GM23248 (cell line): Measurements from ENCODE around the gene MRPL18. TPM values are rescaled to one million over a fixed set of nuclear protein-coding genes. Genes with fewer than 3 reads are reported as not detected.

ENCODE experiments used
- DNase-seq: peaks from one replicate; pipeline ENCODE4 v3.0.0-alpha.2; 2015
- H2AFZ ChIP-seq: fragments of 200-600 bp; sonication (generic); 2 replicates; pipeline ENCODE4 v1.6.1; 2016; ENCODE audit warnings: antibody characterized with exemption
- H3F3A ChIP-seq: fragments of 200-600 bp; sonication (generic); 2 replicates; pipeline ENCODE4 v1.6.1; 2016; ENCODE audit warnings: mild to moderate bottlenecking, antibody characterized with exemption, mixed run types; ENCODE audit not compliant: insufficient read depth
- H3K27ac ChIP-seq: fragments of 200-600 bp; sonication (generic); 2 replicates; pipeline ENCODE4 v1.5.1; 2016; ENCODE audit warnings: mild to moderate bottlenecking
- H3K27me3 ChIP-seq: fragments of 200-600 bp; sonication (generic); replicated peaks from 2 replicates; pipeline ENCODE4 v1.6.1; 2016; ENCODE audit warnings: mild to moderate bottlenecking; ENCODE audit not compliant: insufficient read depth
- H3K36me3 ChIP-seq: fragments of 200-600 bp; sonication (generic); 2 replicates; pipeline ENCODE4 v1.6.1; 2016; ENCODE audit warnings: low read depth, mild to moderate bottlenecking
- H3K4me1 ChIP-seq: fragments of 200-600 bp; sonication (generic); 2 replicates; pipeline ENCODE4 v1.6.1; 2016; ENCODE audit warnings: mild to moderate bottlenecking; ENCODE audit not compliant: insufficient read depth
- H3K4me2 ChIP-seq: fragments of 200-600 bp; sonication (generic); one replicate; pipeline ENCODE4 v1.6.1; 2016; ENCODE audit warnings: mild to moderate bottlenecking; ENCODE audit not compliant: unreplicated experiment
- H3K4me3 ChIP-seq: fragments of 200-600 bp; sonication (generic); 2 replicates; pipeline ENCODE4 v1.5.1; 2016; ENCODE audit warnings: mild to moderate bottlenecking
- H3K79me2 ChIP-seq: fragments of 200-600 bp; sonication (generic); 2 replicates; pipeline ENCODE4 v1.6.1; 2016; ENCODE audit warnings: mild to moderate bottlenecking; ENCODE audit not compliant: insufficient read depth
- H3K9ac ChIP-seq: fragments of 200-600 bp; sonication (generic); 2 replicates; pipeline ENCODE4 v1.6.1; 2016; ENCODE audit warnings: mild to moderate bottlenecking
- H3K9me2 ChIP-seq: fragments of 200-600 bp; sonication (generic); 2 replicates; pipeline ENCODE4 v1.6.1; 2016; ENCODE audit warnings: mixed run types, mild to moderate bottlenecking, moderate library complexity; ENCODE audit not compliant: insufficient read depth
- H3K9me3 ChIP-seq: fragments of 200-600 bp; sonication (generic); one replicate; pipeline ENCODE4 v1.6.1; 2017; ENCODE audit warnings: low read depth
- H4K20me1 ChIP-seq: fragments of 200-600 bp; sonication (generic); 2 replicates; pipeline ENCODE4 v1.6.0; 2016; ENCODE audit not compliant: insufficient read depth
- EZH2 ChIP-seq: fragments of 200-600 bp; sonication (generic); IDR thresholded peaks from 2 replicates; pipeline ENCODE4 v1.6.1; 2018; ENCODE audit warnings: antibody characterized with exemption, mild to moderate bottlenecking; ENCODE audit not compliant: insufficient read depth, poor library complexity, severe bottlenecking
- EZH2phosphoT487 ChIP-seq: fragments of 200-600 bp; sonication (generic); IDR thresholded peaks from 2 replicates; pipeline ENCODE4 v1.6.1; 2018; ENCODE audit warnings: antibody characterized with exemption, moderate library complexity, mild to moderate bottlenecking, low read depth; ENCODE audit not compliant: insufficient read depth
- WGBS, 2 experiments: methylation state at CpG; one replicate each; pipeline ENCODE4 v1.1.6; 2015 to 2017; ENCODE audit warnings: low lambda C conversion rate in 2 of 2, low coverage in 1 of 2; ENCODE audit errors: missing lambda C conversion rate in 2 of 2; 5-methylcytosine and 5-hydroxymethylcytosine counted together
- in situ Hi-C: fragments of 300-500 bp; cut with MboI; formaldehyde crosslinking; loops from 2 replicates; pipeline ENCODE4 v1.15.0; 2020
- polyA plus RNA-seq: library from polyadenylated mRNA; unstranded; fragments of >200 nt; fragmentation: Nextera tagmentation; extraction: Ambion mirVana; gene quantifications from 2 replicates; pipeline ENCODE4 v1.2.1, GENCODE V29; 2016
- total RNA-seq: library from RNA; depleted of rRNA; stranded (reverse); fragments of >200 nt; shearing (Covaris generic); gene quantifications from 2 replicates; pipeline ENCODE4 v1.2.3, GENCODE V29; 2014

The MRPL18 gene
- total and polyA plus RNA-seq, 2 experiments from 2014 or later: 91.3 to 110 TPM

- no peaks in the 10 kb centered on the region for H3K27me3 ChIP-seq
- peak; percentile 61 for DNase-seq
- WGBS, 2 experiments: 4 to 6% methylated on average over 31 to 35 of the region's 45 CpGs
- peak overlapping the region; percentile 88 for H3K27ac ChIP-seq
- peaks cover 18% of the 10 kb centered on the region; the same call in 1 of the 2 replicates for H3K36me3 ChIP-seq
- in situ Hi-C loops: no loop called here
- H2AFZ ChIP-seq: peak overlapping the region; percentile 78
- H3K4me2 ChIP-seq: peak overlapping the region; percentile 91
- peak overlapping the region; percentile 84 for H3K4me3 ChIP-seq
- H4K20me1 ChIP-seq: no peaks in the 10 kb centered on the region
- H3K9me2 ChIP-seq: no peaks in the 10 kb centered on the region
- H3K9me3 ChIP-seq: no peaks in the 10 kb centered on the region
- H3K79me2 ChIP-seq: peaks cover 5% of the 10 kb centered on the region; the same call in 1 of the 2 replicates
- TF ChIP-seq EZH2phosphoT487: no peak
- no peak for TF ChIP-seq EZH2
- peaks cover 34% of the 10 kb centered on the region for H3K4me1 ChIP-seq
- H3K9ac ChIP-seq: peak overlapping the region; percentile 87
- H3F3A ChIP-seq: peaks cover 44% of the 10 kb centered on the region
These were observed 29.0 kb upstream of the MRPL18 start for GRCh38 chr6:159761129-159761872.

DNA sequence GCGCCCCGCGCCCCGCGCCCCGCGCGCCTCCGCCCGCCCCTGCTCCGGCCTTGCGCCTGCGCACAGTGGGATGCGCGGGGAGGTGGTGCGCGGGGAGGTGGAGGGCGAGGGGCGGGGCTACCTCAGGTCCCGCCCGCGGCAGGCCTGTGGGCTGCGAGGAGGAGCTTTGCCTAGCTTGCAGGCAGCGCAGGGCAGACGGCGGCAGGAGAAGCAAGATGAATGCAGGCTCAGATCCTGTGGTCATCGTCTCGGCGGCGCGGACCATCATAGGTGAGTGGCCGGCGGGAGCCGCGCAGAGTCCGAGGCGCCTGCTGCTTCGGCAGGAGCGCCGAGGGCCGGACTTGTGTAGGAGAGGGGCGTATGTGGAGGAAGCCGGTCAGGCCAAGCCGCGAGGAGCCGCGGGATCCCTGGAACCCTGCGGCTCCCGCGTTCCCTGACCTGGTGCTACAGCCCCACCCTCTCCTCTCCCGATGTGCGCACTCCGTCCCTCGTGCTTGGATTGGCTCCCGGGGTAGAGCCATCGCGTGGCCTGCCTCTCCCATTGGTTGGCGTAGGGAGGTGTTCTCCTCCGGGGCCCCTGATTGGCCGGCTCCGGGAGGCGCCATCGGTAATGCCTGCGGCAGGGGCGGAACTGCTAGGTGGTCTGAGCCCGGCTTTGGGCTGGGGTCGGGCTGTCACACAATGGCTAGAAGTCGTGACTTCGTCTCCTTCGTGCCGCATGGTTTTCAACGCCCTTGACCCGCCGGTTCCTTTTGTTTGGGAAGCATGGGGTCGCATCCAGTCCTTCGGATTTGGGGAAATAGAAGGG lies 28.2 kb upstream of the MRPL18 start, which contains the start of gene ACAT2:
ACAT2 (plus strand) TSS at position 173 of the 808 bp plus-strand sequence; CDS start at position 216, 43 bp downstream.
- Histone ChIP-seq H3F3A (peaks cover 38% of the 10 kb centered on the region), H3K4me2 (peak within 1 kb of the TSS; percentile 91), H3K79me2 (peaks cover 5% of the 10 kb centered on the region; the same call in 1 of the 2 replicates), H3K27ac (peak within 1 kb of the TSS; percentile 88), H3K36me3 (peaks cover 18% of the 10 kb centered on the region; the same call in 1 of the 2 replicates), H3K4me3 (peak within 1 kb of the TSS; percentile 84), H3K9me2 (no peaks in the 10 kb centered on the region), H2AFZ (peak within 1 kb of the TSS; percentile 93), H3K4me1 (peaks cover 34% of the 10 kb centered on the region), H3K27me3 (no peaks in the 10 kb centered on the region), H3K9ac (peak within 1 kb of the TSS; percentile 87), H4K20me1 (no peaks in the 10 kb centered on the region), H3K9me3 (no peaks in the 10 kb centered on the region)
- TF ChIP-seq EZH2: no peak
- TF ChIP-seq EZH2phosphoT487: no peak
- peak; percentile 98 for DNase-seq
- in situ Hi-C loops: no loop called here
- WGBS, 2 experiments: 1% methylated on average over 42 to 63 of the region's 76 CpGs

DNA sequence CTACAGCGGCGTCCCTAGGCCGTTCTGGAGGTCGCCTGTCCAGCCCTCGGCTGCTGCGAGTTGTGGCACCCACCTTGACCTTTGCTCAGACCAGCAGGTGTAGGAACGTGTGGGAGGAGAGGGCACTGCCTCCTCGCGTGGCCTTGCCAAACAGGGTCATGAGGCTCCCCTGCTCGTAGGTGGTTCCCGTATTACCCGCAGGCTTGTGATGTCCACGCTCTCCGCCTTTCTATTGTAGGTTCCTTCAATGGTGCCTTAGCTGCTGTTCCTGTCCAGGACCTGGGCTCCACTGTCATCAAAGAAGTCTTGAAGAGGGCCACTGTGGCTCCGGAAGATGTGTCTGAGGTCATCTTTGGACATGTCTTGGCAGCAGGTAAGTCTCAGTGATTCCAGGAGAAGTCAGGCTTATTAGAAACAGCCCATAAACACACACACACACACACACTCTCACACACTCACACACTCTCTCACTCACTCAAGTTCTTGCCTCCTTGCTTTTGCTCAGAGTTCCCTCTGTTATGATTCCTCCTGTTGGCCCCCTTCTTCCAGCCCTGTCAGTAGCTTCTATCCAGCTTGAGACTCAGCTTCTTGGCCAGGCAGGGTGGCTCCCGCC lies 27.5 kb upstream of the MRPL18 start:
- Histone ChIP-seq H3K9me3 (no peaks in the 10 kb centered on the region), H3K4me1 (peaks cover 34% of the 10 kb centered on the region), H3K79me2 (0 out of 2 replicates have a peak, but pooled peaks cover under 1% of the 10 kb centered on the region), H2AFZ (peak overlapping the region; percentile 93), H3K36me3 (peaks cover 25% of the 10 kb centered on the region; the same call in 1 of the 2 replicates), H3K9me2 (no peaks in the 10 kb centered on the region), H3F3A (peaks cover 31% of the 10 kb centered on the region), H3K4me2 (peak overlapping the region; percentile 91), H3K27ac (peak overlapping the region; percentile 88), H4K20me1 (no peaks in the 10 kb centered on the region), H3K27me3 (no peaks in the 10 kb centered on the region), H3K9ac (peak overlapping the region; percentile 87), H3K4me3 (peak overlapping the region; percentile 84)
- peak; percentile 23 for DNase-seq
- WGBS, 2 experiments: 14 to 17% methylated on average over 16 of the region's 16 CpGs
- in situ Hi-C loops: no loop called here
- no peak for TF ChIP-seq EZH2phosphoT487
- TF ChIP-seq EZH2: no peak

DNA sequence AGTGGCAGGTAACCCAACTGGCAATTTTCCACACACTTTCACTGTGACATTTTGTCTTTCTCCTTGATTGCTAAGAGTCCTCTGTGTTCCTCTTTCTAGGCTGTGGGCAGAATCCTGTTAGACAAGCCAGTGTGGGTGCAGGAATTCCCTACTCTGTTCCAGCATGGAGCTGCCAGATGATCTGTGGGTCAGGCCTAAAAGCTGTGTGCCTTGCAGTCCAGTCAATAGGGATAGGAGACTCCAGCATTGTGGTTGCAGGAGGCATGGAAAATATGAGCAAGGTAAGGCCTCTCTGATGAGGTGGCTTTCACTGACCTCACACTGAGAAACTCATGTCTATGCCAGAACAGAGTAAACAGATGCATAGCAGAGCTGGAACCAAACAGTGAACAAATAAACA lies 23.4 kb upstream of the MRPL18 start:
- no peaks in the 10 kb centered on the region for H3K27me3 ChIP-seq
- peaks cover 43% of the 10 kb centered on the region for H3K36me3 ChIP-seq
- H3K4me3 ChIP-seq: no peak overlapping the region
- no peaks in the 10 kb centered on the region for H3F3A ChIP-seq
- H3K27ac ChIP-seq: no peak overlapping the region
- no peak overlapping the region for H2AFZ ChIP-seq
- no peak overlapping the region for H3K9ac ChIP-seq
- DNase-seq: peak; percentile 12
- H3K9me2 ChIP-seq: no peaks in the 10 kb centered on the region
- H3K4me2 ChIP-seq: no peak overlapping the region
- no peaks in the 10 kb centered on the region for H3K9me3 ChIP-seq
- TF ChIP-seq EZH2 (no peak), EZH2phosphoT487 (no peak)
- H4K20me1 ChIP-seq: no peaks in the 10 kb centered on the region
- H3K79me2 ChIP-seq: no peaks in the 10 kb centered on the region
- in situ Hi-C loops: no loop called here
- H3K4me1 ChIP-seq: peaks cover 7% of the 10 kb centered on the region; the same call in 1 of the 2 replicates
